Testis (tissue), 2 donors: ENCODE data around the gene UCMA.

Experiments used
- CTCF ChIP-seq, 3 experiments: fragments of 450-650 bp in 2 of 3; fragments of 200-600 bp in 1 of 3; sonication (generic) in 1 of 3; IDR thresholded peaks; one replicate each; pipeline ENCODE4 v1.5.1; 2016 to 2019; ENCODE audit warnings: antibody characterized with exemption in 3 of 3, mild to moderate bottlenecking in 2 of 3, moderate library complexity in 1 of 3
- POLR2A ChIP-seq: fragments of 450-650 bp; IDR thresholded peaks from one replicate; pipeline ENCODE4 v1.6.1; 2017; ENCODE audit warnings: antibody characterized with exemption, mild to moderate bottlenecking, moderate library complexity

GRCh38 chr10:13247246-13247645, 13.1 kb upstream of the UCMA start:
- no peak for TF ChIP-seq POLR2A
- TF ChIP-seq CTCF (IDR thresholded peaks at IDR 0.05) = no peak
